ENCODE measurements around the gene OR51E2.

Gene OR51E2

GRCh38 chr11:4695442-4695841, 2.2 kb downstream of the OR51E2 start:
- no peak for TF ChIP-seq SIN3A (IDR thresholded peaks at IDR 0.05; ENCODE audit: borderline replicate concordance, insufficient read depth, low read length)
- no peak for TF ChIP-seq TAF1 (IDR thresholded peaks at IDR 0.05; ENCODE audit: borderline replicate concordance, insufficient read depth, low read length)
- no peak for TF ChIP-seq REST (IDR thresholded peaks at IDR 0.05; ENCODE audit: insufficient read depth in 1 of 2, low read depth in 2 of 2, low read length in 2 of 2)
- TF ChIP-seq POLR2AphosphoS5 (IDR thresholded peaks at IDR 0.05; ENCODE audit: low read depth, low read length): no peak
- no peak for TF ChIP-seq FOXP2 (optimal IDR thresholded peaks at IDR 0.05; ENCODE audit: borderline replicate concordance, extremely low read depth, extremely low read length, insufficient read depth)

GRCh38 chr11:4684631-4685285, 12.9 kb downstream of the OR51E2 start:
- TF ChIP-seq SIN3A (IDR thresholded peaks at IDR 0.05; ENCODE audit: borderline replicate concordance, insufficient read depth, low read length) (no peak), FOXP2 (optimal IDR thresholded peaks at IDR 0.05; ENCODE audit: borderline replicate concordance, extremely low read depth, extremely low read length, insufficient read depth) (no peak), POLR2AphosphoS5 (IDR thresholded peaks at IDR 0.05; ENCODE audit: low read depth, low read length) (no peak), REST (IDR thresholded peaks at IDR 0.05; ENCODE audit: insufficient read depth in 1 of 2, low read depth in 2 of 2, low read length in 2 of 2) (no peak), TAF1 (IDR thresholded peaks at IDR 0.05; ENCODE audit: borderline replicate concordance, insufficient read depth, low read length) (no peak)

- TF ChIP-seq TAF1 (IDR thresholded peaks at IDR 0.05; ENCODE audit: borderline replicate concordance, insufficient read depth, low read length) (no peak), REST (IDR thresholded peaks at IDR 0.05; ENCODE audit: insufficient read depth in 1 of 2, low read depth in 2 of 2, low read length in 2 of 2) (no peak), POLR2AphosphoS5 (IDR thresholded peaks at IDR 0.05; ENCODE audit: low read depth, low read length) (no peak), FOXP2 (optimal IDR thresholded peaks at IDR 0.05; ENCODE audit: borderline replicate concordance, extremely low read depth, extremely low read length, insufficient read depth) (no peak), SIN3A (IDR thresholded peaks at IDR 0.05; ENCODE audit: borderline replicate concordance, insufficient read depth, low read length) (no peak)
These were observed 14.8 kb downstream of the OR51E2 start for GRCh38 chr11:4682623-4683419.

GRCh38 chr11:4680341-4680740, 17.3 kb downstream of the OR51E2 start:
- no peak for TF ChIP-seq POLR2AphosphoS5 (IDR thresholded peaks at IDR 0.05; ENCODE audit: low read depth, low read length)

- no peak for TF ChIP-seq REST (IDR thresholded peaks at IDR 0.05; ENCODE audit: insufficient read depth in 1 of 2, low read depth in 2 of 2, low read length in 2 of 2)
- no peak for TF ChIP-seq SIN3A (IDR thresholded peaks at IDR 0.05; ENCODE audit: borderline replicate concordance, insufficient read depth, low read length)
- no peak for TF ChIP-seq POLR2AphosphoS5 (IDR thresholded peaks at IDR 0.05; ENCODE audit: low read depth, low read length)
- no peak for TF ChIP-seq TAF1 (IDR thresholded peaks at IDR 0.05; ENCODE audit: borderline replicate concordance, insufficient read depth, low read length)
- no peak for TF ChIP-seq FOXP2 (optimal IDR thresholded peaks at IDR 0.05; ENCODE audit: borderline replicate concordance, extremely low read depth, extremely low read length, insufficient read depth)
These were observed 19.7 kb downstream of the OR51E2 start for GRCh38 chr11:4677948-4678347.
